KOPT-K1 (cell line): Measurements from ENCODE around the gene CEP19.
"Not testable (repeated sequence)": the region's sequence is repeated elsewhere in the genome, so short reads cannot be mapped to it uniquely, and the experiment has no call there.

Experiments used
- H3K27ac ChIP-seq: fragments of 200-600 bp; sonication (generic); 2 replicates; pipeline ENCODE4 v1.5.1; 2016; ENCODE audit warnings: antibody characterized with exemption, mild to moderate bottlenecking, low read depth, low read length; ENCODE audit not compliant: poor library complexity, severe bottlenecking
- H3K36me3 ChIP-seq: fragments of 200-600 bp; sonication (generic); 2 replicates; pipeline ENCODE4 v1.5.1; 2017; ENCODE audit warnings: antibody characterized with exemption, mild to moderate bottlenecking, low read length, moderate library complexity; ENCODE audit not compliant: insufficient read depth
- H3K9me3 ChIP-seq: fragments of 200-600 bp; sonication (generic); 2 replicates; pipeline ENCODE4 v1.5.1; 2017; ENCODE audit warnings: antibody characterized with exemption, low read length, mild to moderate bottlenecking; ENCODE audit not compliant: insufficient read depth, poor library complexity, severe bottlenecking

CEP19 gene

GRCh38 chr3:196735751-196736150, 23.7 kb upstream of the CEP19 start:
- peaks cover 5% of the 10 kb centered on the region for H3K9me3 ChIP-seq
- no peak overlapping the region for H3K27ac ChIP-seq
- H3K36me3 ChIP-seq = peaks cover 57% of the 10 kb centered on the region

GRCh38 chr3:196726788-196727675, 15.0 kb upstream of the CEP19 start:
- Histone ChIP-seq H3K36me3 (peaks cover 95% of the 10 kb centered on the region), H3K9me3 (no peaks in the 10 kb centered on the region), H3K27ac (no peak overlapping the region)

DNA sequence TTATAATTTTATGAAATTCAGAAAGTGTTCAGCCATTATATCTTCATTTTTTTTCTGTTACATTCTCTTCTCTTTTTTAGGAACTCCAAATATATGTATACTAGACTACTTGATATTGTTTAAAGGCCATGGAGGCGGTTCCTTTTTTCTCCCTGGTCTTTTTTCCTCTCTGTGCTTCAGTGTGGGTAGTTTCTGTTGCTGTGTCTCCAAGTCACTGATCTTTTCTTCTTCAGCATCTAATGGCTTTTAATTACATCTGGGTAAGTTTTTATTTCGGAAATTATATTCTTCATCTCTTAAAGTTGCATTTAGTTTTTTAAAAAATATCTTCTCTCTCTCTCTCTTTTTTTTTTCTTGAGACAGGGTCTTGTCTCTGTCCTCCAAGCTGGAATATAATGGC, 9.0 kb upstream of the CEP19 start:
- Histone ChIP-seq H3K27ac (no peak overlapping the region), H3K36me3 (peaks cover 93% of the 10 kb centered on the region), H3K9me3 (peaks cover 21% of the 10 kb centered on the region)

DNA sequence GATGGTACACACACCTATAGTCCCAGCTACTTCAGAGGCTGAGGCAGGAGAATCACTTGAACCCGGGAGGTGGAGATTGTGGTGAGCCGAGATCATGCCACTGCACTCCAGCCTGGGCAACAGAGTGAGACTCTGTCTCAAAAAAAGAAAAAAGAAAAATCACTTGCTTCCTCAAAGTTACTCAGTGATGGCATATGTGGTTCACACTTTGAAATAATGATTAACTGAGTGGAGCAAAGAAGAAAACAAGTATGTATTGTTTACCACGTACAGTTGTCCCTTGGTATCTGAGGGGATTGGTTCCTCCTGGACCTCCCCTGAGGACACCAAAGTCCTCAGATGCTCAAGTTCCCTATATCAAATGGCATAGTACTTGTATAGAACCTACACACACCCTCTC, 5.1 kb upstream of the CEP19 start:
- H3K27ac ChIP-seq = not testable (repeated sequence)
- Histone ChIP-seq H3K36me3 (peaks cover 60% of the 10 kb centered on the region), H3K9me3 (peaks cover 21% of the 10 kb centered on the region)

DNA sequence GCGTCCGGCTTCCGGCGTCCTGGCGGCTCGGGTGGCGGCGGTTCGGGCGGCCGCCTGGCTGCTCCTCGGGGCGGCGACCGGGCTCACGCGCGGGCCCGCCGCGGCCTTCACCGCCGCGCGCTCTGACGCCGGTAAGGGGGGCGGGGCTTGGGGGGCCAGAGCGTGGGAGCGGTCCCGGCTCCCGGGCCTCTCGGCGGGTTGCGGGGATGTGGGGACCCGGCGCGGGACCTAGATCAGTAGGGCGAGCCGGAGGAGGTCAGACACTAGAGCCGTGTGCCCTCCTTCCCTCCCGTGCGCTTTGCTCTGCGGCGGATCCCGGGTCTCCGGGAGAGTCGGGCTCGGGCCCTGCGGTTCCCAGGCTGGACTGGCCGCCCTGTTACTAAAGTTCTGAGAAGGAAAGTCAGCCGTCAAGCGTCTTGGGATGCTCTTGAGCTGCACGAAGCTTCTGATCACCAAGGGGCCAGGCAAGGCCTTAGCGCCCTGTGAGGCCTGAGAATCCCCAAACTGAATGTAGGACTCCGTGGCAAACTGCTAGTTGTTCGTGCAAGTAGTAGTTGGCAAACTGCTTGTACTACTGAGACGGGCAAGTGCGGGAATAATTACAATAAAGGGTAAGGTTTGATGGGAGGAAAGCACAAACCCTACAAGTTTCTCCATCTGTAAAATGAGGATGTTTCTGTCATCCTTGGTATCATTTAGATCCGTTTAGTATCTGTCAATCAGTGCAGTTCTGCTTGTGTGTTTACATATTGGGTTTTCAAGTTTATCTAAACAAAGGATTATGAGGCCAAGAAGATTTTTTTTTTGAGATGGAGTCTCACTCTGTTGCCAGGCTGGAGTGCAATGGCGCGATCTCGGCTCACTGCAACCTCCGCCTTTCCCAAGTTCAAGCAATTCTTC, 714 bp upstream of the CEP19 start:
- H3K36me3 ChIP-seq = peaks cover 17% of the 10 kb centered on the region
- no peaks in the 10 kb centered on the region for H3K9me3 ChIP-seq
- peak overlapping the region; percentile 80 for H3K27ac ChIP-seq

DNA sequence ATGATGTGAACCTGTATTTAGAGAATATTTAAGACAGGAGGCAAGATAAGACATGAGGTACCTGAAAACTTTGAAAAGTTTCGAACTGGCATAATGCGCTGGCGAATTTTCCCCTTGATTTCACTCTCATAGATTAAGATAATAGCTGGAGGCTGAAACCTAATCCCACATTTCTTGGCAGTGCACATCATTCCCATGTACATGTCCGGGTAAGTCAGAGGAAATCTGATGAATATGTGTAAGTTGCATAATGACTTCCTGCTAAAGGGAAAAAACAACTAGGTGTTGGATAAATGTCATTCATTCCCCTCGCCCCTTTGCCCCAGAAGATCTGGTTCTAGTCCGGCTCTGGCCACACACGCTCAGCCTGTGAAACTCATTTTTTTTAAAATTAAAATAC, 3.6 kb downstream of the CEP19 start:
- Histone ChIP-seq H3K27ac (no peak overlapping the region), H3K9me3 (no peaks in the 10 kb centered on the region), H3K36me3 (no peaks in the 10 kb centered on the region)

DNA sequence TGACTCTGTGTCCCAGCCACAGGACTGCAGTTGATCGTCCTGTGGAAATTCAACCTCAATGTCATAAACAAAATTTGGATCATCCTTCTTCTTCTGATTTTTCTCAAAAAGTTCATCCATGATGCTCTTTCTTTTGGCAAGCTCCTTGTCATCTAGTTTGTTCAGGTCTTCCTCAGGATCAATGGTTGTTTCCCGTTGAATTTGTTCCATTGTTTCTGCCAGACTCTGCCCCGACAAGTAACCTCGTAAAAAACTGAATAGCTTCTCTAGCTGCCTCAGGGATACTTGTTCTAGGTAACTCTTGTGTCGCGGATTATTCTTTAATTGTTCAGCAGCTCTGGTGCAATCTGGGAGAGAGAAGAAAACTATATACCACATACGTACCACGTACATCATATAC, 4.5 kb downstream of the CEP19 start:
- no peak overlapping the region for H3K27ac ChIP-seq
- H3K36me3 ChIP-seq = no peaks in the 10 kb centered on the region
- no peaks in the 10 kb centered on the region for H3K9me3 ChIP-seq

DNA sequence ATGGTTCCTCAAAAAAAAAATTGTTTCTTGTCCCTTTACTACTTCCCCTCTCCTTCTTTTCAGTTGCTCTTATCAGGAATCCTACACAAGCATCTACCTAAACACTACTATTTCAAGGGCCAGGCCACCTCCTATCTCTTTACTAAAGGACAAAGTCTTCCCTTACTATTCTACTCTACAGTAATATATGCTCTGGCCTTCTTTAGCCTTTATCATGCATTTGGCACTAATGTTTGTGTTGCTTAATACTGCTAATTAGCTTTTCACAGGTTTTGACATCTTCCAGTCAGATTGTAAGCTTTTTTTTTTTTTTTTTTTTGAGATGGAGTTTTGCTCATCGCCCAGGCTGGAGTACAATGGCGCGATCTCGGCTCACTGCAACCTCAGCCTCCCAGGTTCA, 5.3 kb downstream of the CEP19 start:
- Histone ChIP-seq H3K9me3 (no peaks in the 10 kb centered on the region), H3K36me3 (no peaks in the 10 kb centered on the region), H3K27ac (no peak overlapping the region)

DNA sequence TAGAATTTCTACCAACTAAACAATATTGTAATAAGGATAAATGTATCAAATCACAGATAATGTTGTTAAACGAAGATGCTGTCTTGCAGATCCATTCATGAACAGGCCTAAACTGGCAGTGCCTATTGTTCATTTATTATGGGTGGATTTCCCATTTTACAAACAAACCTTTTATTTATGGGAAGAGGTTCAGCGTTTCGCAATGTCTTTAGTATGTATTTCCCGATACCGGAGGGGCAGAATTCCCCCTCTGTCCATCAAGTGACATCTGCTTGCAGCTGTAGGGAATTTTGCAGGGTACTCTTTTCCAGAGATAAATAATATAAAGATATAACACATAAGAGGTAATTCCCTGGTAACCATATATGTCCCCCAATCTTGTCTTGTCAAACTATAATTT, 5.7 kb downstream of the CEP19 start:
- no peak overlapping the region for H3K27ac ChIP-seq
- no peaks in the 10 kb centered on the region for H3K36me3 ChIP-seq
- H3K9me3 ChIP-seq = no peaks in the 10 kb centered on the region

GRCh38 chr3:196700801-196701200, 11.2 kb downstream of the CEP19 start:
- Histone ChIP-seq H3K27ac (no peak overlapping the region), H3K9me3 (no peaks in the 10 kb centered on the region), H3K36me3 (no peaks in the 10 kb centered on the region)

- H3K36me3 ChIP-seq = no peaks in the 10 kb centered on the region
- H3K27ac ChIP-seq = no peak overlapping the region
- H3K9me3 ChIP-seq = no peaks in the 10 kb centered on the region
Observed at GRCh38 chr3:196699749-196700148, 12.3 kb downstream of the CEP19 start.

GRCh38 chr3:196697270-196697669, 14.8 kb downstream of the CEP19 start:
- H3K9me3 ChIP-seq = no peaks in the 10 kb centered on the region
- H3K36me3 ChIP-seq = no peaks in the 10 kb centered on the region
- no peak overlapping the region for H3K27ac ChIP-seq

DNA sequence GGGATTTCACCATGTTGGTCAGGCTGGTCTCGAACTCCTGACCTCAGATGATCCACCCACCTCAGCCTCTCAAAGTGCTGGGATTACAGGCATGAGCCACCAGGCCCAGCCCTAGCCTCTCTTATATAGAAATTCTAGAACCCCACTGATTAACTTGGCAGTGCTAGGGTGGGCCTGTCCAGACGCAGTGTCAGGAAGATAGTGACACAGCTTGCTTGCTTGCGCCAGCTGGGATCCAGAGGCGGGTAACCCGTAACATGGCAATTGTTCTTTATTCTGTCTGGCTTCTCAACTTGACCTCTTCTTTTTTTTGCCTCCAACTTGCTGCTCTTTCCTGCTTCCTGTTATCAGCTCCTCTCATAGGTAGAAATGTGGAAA, 16.2 kb downstream of the CEP19 start:
- Histone ChIP-seq H3K36me3 (no peaks in the 10 kb centered on the region), H3K27ac (no peak overlapping the region), H3K9me3 (no peaks in the 10 kb centered on the region)

DNA sequence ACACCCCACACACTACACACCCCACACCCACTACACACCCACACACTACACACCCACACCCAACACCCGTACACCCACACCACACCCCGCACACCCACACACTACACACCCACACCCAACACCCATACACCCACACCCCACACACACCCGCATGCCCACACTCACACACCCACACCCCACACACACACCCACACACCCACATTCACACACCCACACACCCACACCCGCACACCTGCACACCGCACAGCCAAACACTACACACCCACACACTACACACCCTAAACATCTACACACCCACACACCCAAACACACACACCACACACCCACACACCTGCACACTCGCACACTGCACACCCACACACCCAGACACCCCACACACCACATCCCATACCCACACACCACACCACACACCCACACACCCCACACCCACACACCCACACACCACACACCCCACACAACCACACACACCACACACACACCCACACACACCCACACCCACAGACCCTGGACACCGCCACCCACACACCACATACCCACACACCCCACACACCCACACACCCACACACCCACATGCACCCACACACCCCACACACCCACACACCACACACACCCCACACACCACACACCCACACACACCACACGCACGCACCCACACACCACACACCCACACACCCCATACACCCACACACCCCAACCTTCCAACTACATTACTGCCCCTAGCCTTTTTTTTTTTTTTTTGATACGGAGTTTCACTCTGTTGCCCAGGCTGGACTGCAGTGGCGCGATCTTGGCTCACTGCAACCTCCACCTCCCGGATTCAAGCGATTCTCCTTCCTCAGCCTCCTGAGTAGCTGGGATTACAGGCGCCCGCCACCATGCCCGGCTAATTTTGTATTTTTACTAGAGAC, 16.9 kb downstream of the CEP19 start:
- Histone ChIP-seq H3K36me3 (no peaks in the 10 kb centered on the region), H3K9me3 (no peaks in the 10 kb centered on the region), H3K27ac (no peak overlapping the region)

DNA sequence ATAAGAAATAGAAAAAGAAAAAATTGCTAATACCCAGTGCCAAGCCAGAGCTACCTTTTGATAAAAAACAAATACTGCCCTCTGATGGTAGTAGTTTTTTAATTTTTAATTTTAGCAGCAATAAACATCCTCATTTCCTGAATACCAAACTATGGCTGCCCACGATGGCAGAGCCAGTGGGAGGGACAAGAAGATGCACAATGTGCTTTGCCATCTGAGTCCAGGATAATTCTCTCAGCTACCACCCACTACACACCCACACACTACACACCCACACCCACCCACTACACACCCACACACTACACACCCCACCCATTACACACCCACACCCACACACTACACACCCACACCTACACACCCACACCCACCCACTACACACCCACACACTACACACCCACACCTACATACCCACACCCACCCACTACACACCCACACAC, 17.8 kb downstream of the CEP19 start:
- Histone ChIP-seq H3K27ac (peak overlapping the region; percentile 2), H3K9me3 (no peaks in the 10 kb centered on the region), H3K36me3 (no peaks in the 10 kb centered on the region)
